HG03139 (cell line): ENCODE measurements around the gene BEND5.
A peak's percentile ranks its signal among the peaks of the same experiment; 100 is the strongest.

Source experiments
- ATAC-seq: cut with Tn5 transposase; IDR thresholded peaks from one replicate; pipeline ENCODE4 v1.9.1; 2021; ENCODE audit not compliant: unreplicated experiment

BEND5 gene

GRCh38 chr1:48776393-48777218 is at the start of gene BEND5:
Gene BEND5 (minus strand): TSS chr1:48776891. CDS start chr1:48776831, 60 bp downstream.
- no peak for ATAC-seq

- no peak for ATAC-seq
Measured at GRCh38 chr1:48823168-48823567, 46.5 kb upstream of the BEND5 start.

- ATAC-seq = no peak
Measured at GRCh38 chr1:48820491-48820890, 43.8 kb upstream of the BEND5 start.

- ATAC-seq = peak; percentile 86
Measured at GRCh38 chr1:48817505-48818114, 40.9 kb upstream of the BEND5 start.

- ATAC-seq = no peak
Measured at GRCh38 chr1:48810740-48811139, 34.0 kb upstream of the BEND5 start.

- no peak for ATAC-seq
Measured at GRCh38 chr1:48808496-48808895, 31.8 kb upstream of the BEND5 start.

- ATAC-seq = no peak
Measured at GRCh38 chr1:48807554-48808260, 31.0 kb upstream of the BEND5 start.

GRCh38 chr1:48803474-48803873 is 26.8 kb upstream of the BEND5 start:
- ATAC-seq = no peak

- no peak for ATAC-seq
Measured at GRCh38 chr1:48794816-48795215, 18.1 kb upstream of the BEND5 start.

GRCh38 chr1:48793863-48794262 is 17.2 kb upstream of the BEND5 start:
- peak; percentile 82 for ATAC-seq

GRCh38 chr1:48792961-48793360 is 16.3 kb upstream of the BEND5 start:
- no peak for ATAC-seq

- peak; percentile 38 for ATAC-seq
Measured at GRCh38 chr1:48790397-48790796, 13.7 kb upstream of the BEND5 start.

- ATAC-seq = no peak
Measured at GRCh38 chr1:48789903-48790302, 13.2 kb upstream of the BEND5 start.

GRCh38 chr1:48785869-48786268 is 9.2 kb upstream of the BEND5 start:
- no peak for ATAC-seq

GRCh38 chr1:48784301-48784700 is 7.6 kb upstream of the BEND5 start:
- ATAC-seq = no peak

- no peak for ATAC-seq
Measured at GRCh38 chr1:48777219-48777895, 666 bp upstream of the BEND5 start.

GRCh38 chr1:48775831-48776392 is 779 bp downstream of the BEND5 start:
- no peak for ATAC-seq

GRCh38 chr1:48773133-48773532 is 3.6 kb downstream of the BEND5 start:
- no peak for ATAC-seq

- ATAC-seq = no peak
Measured at GRCh38 chr1:48772211-48772610, 4.5 kb downstream of the BEND5 start.

GRCh38 chr1:48771561-48771960 is 5.1 kb downstream of the BEND5 start:
- no peak for ATAC-seq

- ATAC-seq = no peak
Measured at GRCh38 chr1:48767975-48768510, 8.6 kb downstream of the BEND5 start.
